Suprapubic skin (tissue), 4 donors: ENCODE results near the gene SIVA1. TPM values are rescaled to one million over a fixed set of nuclear protein-coding genes. Genes with fewer than 3 reads are reported as not detected.

Experiments
- DNase-seq, 2 donors: peaks; one replicate each; pipeline ENCODE4 v3.0.0-alpha.2; 2019; ENCODE audit warnings: low spot score in 2 of 2
- H3K27ac ChIP-seq: fragments of 200-600 bp; sonication (generic); one replicate; pipeline ENCODE4 v1.5.1; 2019
- H3K27me3 ChIP-seq: fragments of 200-600 bp; sonication (generic); one replicate; pipeline ENCODE4 v1.5.1; 2019
- H3K36me3 ChIP-seq: fragments of 200-600 bp; sonication (generic); one replicate; pipeline ENCODE4 v1.5.1; 2019
- H3K4me1 ChIP-seq: fragments of 200-600 bp; sonication (generic); one replicate; pipeline ENCODE4 v1.5.1; 2019
- H3K4me3 ChIP-seq: fragments of 200-600 bp; sonication (generic); one replicate; pipeline ENCODE4 v1.5.1; 2019; ENCODE audit warnings: mild to moderate bottlenecking
- H3K9me3 ChIP-seq: fragments of 200-600 bp; sonication (generic); one replicate; pipeline ENCODE4 v1.5.1; 2019
- CTCF ChIP-seq, 2 donors: fragments of 200-600 bp in 1 of 2; fragments of 450-650 bp in 1 of 2; sonication (generic) in 1 of 2; IDR thresholded peaks; one replicate each; pipeline ENCODE4 v1.5.1; 2016 to 2019; ENCODE audit warnings: antibody characterized with exemption in 2 of 2, mild to moderate bottlenecking in 1 of 2, moderate library complexity in 1 of 2
- EP300 ChIP-seq: sonication (generic); formaldehyde crosslinking; IDR thresholded peaks from one replicate; pipeline ENCODE4 v1.6.1; 2017; ENCODE audit warnings: antibody characterized with exemption
- POLR2A ChIP-seq, 2 donors: fragments of 450-650 bp; IDR thresholded peaks; one replicate each; pipeline ENCODE4 v1.6.1; 2017; ENCODE audit warnings: antibody characterized with exemption in 2 of 2, mild to moderate bottlenecking in 2 of 2, moderate library complexity in 2 of 2
- POLR2AphosphoS5 ChIP-seq, 3 donors: sonication (generic); formaldehyde crosslinking; IDR thresholded peaks; one replicate each; pipeline ENCODE4 v1.6.1; 2017; ENCODE audit warnings: antibody characterized with exemption in 3 of 3
- WGBS: methylation state at CpG from one replicate; pipeline ENCODE4 v1.1.5; 2018; 5-methylcytosine and 5-hydroxymethylcytosine counted together
- total RNA-seq, 4 donors: library from RNA; depleted of rRNA; stranded (reverse); fragments of >200 nt; gene quantifications; one replicate each; pipeline ENCODE4 v1.1.0, GENCODE V29; 2016

SIVA1 gene
- total RNA-seq, 4 donors from 2014 or later = 94.0 to 159 (median 142) TPM

- peaks cover 5% of the 10 kb centered on the region for H3K4me1 ChIP-seq
- TF ChIP-seq POLR2AphosphoS5 (IDR thresholded peaks at IDR 0.05) (no peak), CTCF (IDR thresholded peaks at IDR 0.05) (no peak), EP300 (no peak), POLR2A (IDR thresholded peaks at IDR 0.05) (no peak)
- no peaks in the 10 kb centered on the region for H3K27me3 ChIP-seq
- no peak overlapping the region for H3K27ac ChIP-seq
- no peaks in the 10 kb centered on the region for H3K9me3 ChIP-seq
- no peak for DNase-seq
- WGBS = 76% methylated on average over 10 of the region's 15 CpGs
- H3K36me3 ChIP-seq = peaks cover 63% of the 10 kb centered on the region
- H3K4me3 ChIP-seq = no peak overlapping the region
Observed at GRCh38 chr14:104777808-104778249, 24.9 kb downstream of the SIVA1 start.

- no peak overlapping the region for H3K4me3 ChIP-seq
- DNase-seq = no peak
- 84% methylated on average over 11 of the region's 15 CpGs for WGBS
- H3K36me3 ChIP-seq = peaks cover 53% of the 10 kb centered on the region
- H3K9me3 ChIP-seq = no peaks in the 10 kb centered on the region
- H3K27ac ChIP-seq = no peak overlapping the region
- H3K4me1 ChIP-seq = peaks cover 6% of the 10 kb centered on the region
- no peaks in the 10 kb centered on the region for H3K27me3 ChIP-seq
- TF ChIP-seq CTCF (IDR thresholded peaks at IDR 0.05) (no peak), POLR2A (IDR thresholded peaks at IDR 0.05) (no peak), POLR2AphosphoS5 (IDR thresholded peaks at IDR 0.05) (no peak), EP300 (no peak)
Observed at GRCh38 chr14:104778694-104779331, 25.9 kb downstream of the SIVA1 start.

GRCh38 chr14:104779776-104780512, 27.0 kb downstream of the SIVA1 start:
- Histone ChIP-seq H3K9me3 (no peaks in the 10 kb centered on the region), H3K27ac (no peak overlapping the region), H3K4me3 (no peak overlapping the region), H3K4me1 (peaks cover 14% of the 10 kb centered on the region), H3K36me3 (peaks cover 45% of the 10 kb centered on the region), H3K27me3 (no peaks in the 10 kb centered on the region)
- 93% methylated on average over 9 of the region's 32 CpGs for WGBS
- TF ChIP-seq POLR2A (IDR thresholded peaks at IDR 0.05) (no peak), POLR2AphosphoS5 (IDR thresholded peaks at IDR 0.05) (no peak), EP300 (no peak), CTCF (IDR thresholded peaks at IDR 0.05) (no peak)
- DNase-seq = no peak

- no peak overlapping the region for H3K27ac ChIP-seq
- TF ChIP-seq POLR2AphosphoS5 (IDR thresholded peaks at IDR 0.05) = no peak
- TF ChIP-seq EP300 = no peak
- no peak for TF ChIP-seq POLR2A (IDR thresholded peaks at IDR 0.05)
- no peak for TF ChIP-seq CTCF (IDR thresholded peaks at IDR 0.05)
- H3K4me3 ChIP-seq = no peak overlapping the region
- peaks cover 39% of the 10 kb centered on the region for H3K36me3 ChIP-seq
- no peaks in the 10 kb centered on the region for H3K9me3 ChIP-seq
- WGBS = 92% methylated on average over 10 of the region's 24 CpGs
- H3K27me3 ChIP-seq = no peaks in the 10 kb centered on the region
- H3K4me1 ChIP-seq = peaks cover 19% of the 10 kb centered on the region
- no peak for DNase-seq
Observed at GRCh38 chr14:104780513-104781030, 27.6 kb downstream of the SIVA1 start.
